Fibroblast of gingiva (primary cell): ENCODE measurements around the gene PDZD8.
"Not testable (repeated sequence)": the region's sequence is repeated elsewhere in the genome, so short reads cannot be mapped to it uniquely, and the experiment has no call there.

Experiments
- DNase-seq: peaks from one replicate; pipeline ENCODE4 v3.0.0-alpha.2; 2011; ENCODE audit warnings: low read depth

Gene PDZD8

GRCh38 chr10:117348236-117348635 is 27.0 kb downstream of the PDZD8 start:
- no peak for DNase-seq

GRCh38 chr10:117346574-117346973 is 28.7 kb downstream of the PDZD8 start:
- no peak for DNase-seq

- DNase-seq, result no peak
Measured at GRCh38 chr10:117345143-117345542, 30.1 kb downstream of the PDZD8 start.

- DNase-seq, result peak; percentile 58
Measured at GRCh38 chr10:117342641-117343040, 32.6 kb downstream of the PDZD8 start.

- DNase-seq, result no peak
Measured at GRCh38 chr10:117341061-117341460, 34.2 kb downstream of the PDZD8 start.

GRCh38 chr10:117339979-117340378 is 35.3 kb downstream of the PDZD8 start:
- no peak for DNase-seq

- DNase-seq, result peak; percentile 47
Measured at GRCh38 chr10:117339578-117339977, 35.7 kb downstream of the PDZD8 start.

- DNase-seq, result no peak
Measured at GRCh38 chr10:117334926-117335325, 40.3 kb downstream of the PDZD8 start.

GRCh38 chr10:117334066-117334465 is 41.2 kb downstream of the PDZD8 start:
- no peak for DNase-seq

- no peak for DNase-seq
Measured at GRCh38 chr10:117327262-117327661, 48.0 kb downstream of the PDZD8 start.

- DNase-seq, result no peak
Measured at GRCh38 chr10:117324367-117324766, 50.9 kb downstream of the PDZD8 start.

- DNase-seq, result no peak
Measured at GRCh38 chr10:117322260-117322659, 53.0 kb downstream of the PDZD8 start.

GRCh38 chr10:117320050-117320665 is 55.1 kb downstream of the PDZD8 start:
- no peak for DNase-seq

- peak; percentile 6 for DNase-seq
Measured at GRCh38 chr10:117318909-117319308, 56.3 kb downstream of the PDZD8 start.

GRCh38 chr10:117316701-117317100 is 58.5 kb downstream of the PDZD8 start:
- DNase-seq, result no peak

- no peak for DNase-seq
Measured at GRCh38 chr10:117313641-117314040, 61.6 kb downstream of the PDZD8 start.

- DNase-seq, result no peak
Measured at GRCh38 chr10:117312430-117312829, 62.8 kb downstream of the PDZD8 start.

- DNase-seq, result no peak
Measured at GRCh38 chr10:117311261-117311660, 64.0 kb downstream of the PDZD8 start.

GRCh38 chr10:117306674-117307073 is 68.6 kb downstream of the PDZD8 start:
- DNase-seq, result no peak

- DNase-seq, result not testable (repeated sequence)
Measured at GRCh38 chr10:117303451-117303850, 71.8 kb downstream of the PDZD8 start.

- no peak for DNase-seq
Measured at GRCh38 chr10:117300671-117301070, 74.6 kb downstream of the PDZD8 start.

GRCh38 chr10:117299435-117299834 is 75.8 kb downstream of the PDZD8 start:
- no peak for DNase-seq

- no peak for DNase-seq
Measured at GRCh38 chr10:117298219-117298618, 77.0 kb downstream of the PDZD8 start.

- DNase-seq, result no peak
Measured at GRCh38 chr10:117294735-117295134, 80.5 kb downstream of the PDZD8 start.
